ENCODE measurements around the gene COL4A2.

The COL4A2 gene

DNA sequence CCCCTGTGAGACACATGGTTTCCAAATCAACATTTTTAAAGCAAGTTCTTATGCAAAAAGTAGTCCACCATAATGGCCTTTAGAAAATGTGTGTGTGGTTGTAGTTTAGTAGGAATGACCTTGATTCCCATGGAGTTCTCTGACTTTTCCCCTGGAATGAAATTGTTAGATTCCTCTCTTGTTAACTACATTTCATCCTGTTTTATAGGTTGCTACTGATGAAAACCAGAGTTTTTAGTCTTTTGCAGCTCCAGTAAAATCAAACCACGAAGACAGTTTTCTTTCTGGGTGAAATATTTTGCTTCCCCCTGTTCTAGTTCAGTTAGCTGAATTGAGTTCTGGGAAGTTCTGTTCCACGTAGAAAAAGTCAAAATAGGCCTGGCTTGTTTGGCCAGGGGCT lies 146.7 kb downstream of the COL4A2 start:
- no peaks in the 10 kb centered on the region for H3K9me2 ChIP-seq (ENCODE audit: low read depth, low read length)
- TF ChIP-seq EZH2 (IDR thresholded peaks at IDR 0.05; ENCODE audit: borderline replicate concordance, low read length) (no peak), CTCF (IDR thresholded peaks at IDR 0.05; ENCODE audit: low read length) (no peak)
- no peak overlapping the region for H3K27ac ChIP-seq (ENCODE audit: low read depth, low read length, poor library complexity, severe bottlenecking)
- H3K4me3 ChIP-seq (ENCODE audit: low read depth, low read length, poor library complexity, severe bottlenecking) = no peak overlapping the region
- peaks cover under 1% of the 10 kb centered on the region for H3K4me1 ChIP-seq (ENCODE audit: insufficient read depth, low read length, severe bottlenecking)
- H3K27me3 ChIP-seq (ENCODE audit: insufficient read depth, low read length) = peaks cover 19% of the 10 kb centered on the region
- no peaks in the 10 kb centered on the region for H3K79me2 ChIP-seq (ENCODE audit: insufficient read depth, low read length)
- no peaks in the 10 kb centered on the region for H4K20me1 ChIP-seq (ENCODE audit: insufficient read depth, low read length)
- H3F3A ChIP-seq (ENCODE audit: insufficient read depth, low read length) = no peaks in the 10 kb centered on the region
- no peak overlapping the region for H2AFZ ChIP-seq (ENCODE audit: low read length)
- H3K9ac ChIP-seq (ENCODE audit: low read length) = no peak overlapping the region
- no peaks in the 10 kb centered on the region for H3K9me3 ChIP-seq (ENCODE audit: low read length)
- H3K4me2 ChIP-seq (ENCODE audit: low read length) = no peak overlapping the region
- no peaks in the 10 kb centered on the region for H3K36me3 ChIP-seq (ENCODE audit: insufficient read depth, low read length)

- no peaks in the 10 kb centered on the region for H3K9me3 ChIP-seq (ENCODE audit: low read length)
- H3K36me3 ChIP-seq (ENCODE audit: insufficient read depth, low read length) = no peaks in the 10 kb centered on the region
- H3K79me2 ChIP-seq (ENCODE audit: insufficient read depth, low read length) = no peaks in the 10 kb centered on the region
- H3K9ac ChIP-seq (ENCODE audit: low read length) = no peak overlapping the region
- H3K4me3 ChIP-seq (ENCODE audit: low read depth, low read length, poor library complexity, severe bottlenecking) = no peak overlapping the region
- H3K9me2 ChIP-seq (ENCODE audit: low read depth, low read length) = no peaks in the 10 kb centered on the region
- H3K27ac ChIP-seq (ENCODE audit: low read depth, low read length, poor library complexity, severe bottlenecking) = no peak overlapping the region
- no peak overlapping the region for H3K4me2 ChIP-seq (ENCODE audit: low read length)
- TF ChIP-seq CTCF (IDR thresholded peaks at IDR 0.05; ENCODE audit: low read length) = no peak
- TF ChIP-seq EZH2 (IDR thresholded peaks at IDR 0.05; ENCODE audit: borderline replicate concordance, low read length) = no peak
- H4K20me1 ChIP-seq (ENCODE audit: insufficient read depth, low read length) = no peaks in the 10 kb centered on the region
- H3K27me3 ChIP-seq (ENCODE audit: insufficient read depth, low read length) = peaks cover 23% of the 10 kb centered on the region
- no peaks in the 10 kb centered on the region for H3F3A ChIP-seq (ENCODE audit: insufficient read depth, low read length)
- no peak overlapping the region for H2AFZ ChIP-seq (ENCODE audit: low read length)
- H3K4me1 ChIP-seq (ENCODE audit: insufficient read depth, low read length, severe bottlenecking) = peaks cover 6% of the 10 kb centered on the region
These were observed 147.3 kb downstream of the COL4A2 start for GRCh38 chr13:110454227-110454859.

GRCh38 chr13:110454956-110455355 lies 147.9 kb downstream of the COL4A2 start:
- H3K4me1 ChIP-seq (ENCODE audit: insufficient read depth, low read length, severe bottlenecking) = peaks cover 6% of the 10 kb centered on the region
- H3F3A ChIP-seq (ENCODE audit: insufficient read depth, low read length) = no peaks in the 10 kb centered on the region
- no peak overlapping the region for H3K27ac ChIP-seq (ENCODE audit: low read depth, low read length, poor library complexity, severe bottlenecking)
- peaks cover 19% of the 10 kb centered on the region; the same call in 1 of the 2 replicates for H3K27me3 ChIP-seq (ENCODE audit: insufficient read depth, low read length)
- H3K36me3 ChIP-seq (ENCODE audit: insufficient read depth, low read length) = no peaks in the 10 kb centered on the region
- no peaks in the 10 kb centered on the region for H4K20me1 ChIP-seq (ENCODE audit: insufficient read depth, low read length)
- H3K4me2 ChIP-seq (ENCODE audit: low read length) = no peak overlapping the region
- TF ChIP-seq CTCF (IDR thresholded peaks at IDR 0.05; ENCODE audit: low read length) (no peak), EZH2 (IDR thresholded peaks at IDR 0.05; ENCODE audit: borderline replicate concordance, low read length) (no peak)
- H3K9me2 ChIP-seq (ENCODE audit: low read depth, low read length) = no peaks in the 10 kb centered on the region
- H3K9ac ChIP-seq (ENCODE audit: low read length) = no peak overlapping the region
- no peaks in the 10 kb centered on the region for H3K9me3 ChIP-seq (ENCODE audit: low read length)
- H3K4me3 ChIP-seq (ENCODE audit: low read depth, low read length, poor library complexity, severe bottlenecking) = no peak overlapping the region
- H2AFZ ChIP-seq (ENCODE audit: low read length) = no peak overlapping the region
- H3K79me2 ChIP-seq (ENCODE audit: insufficient read depth, low read length) = no peaks in the 10 kb centered on the region
